GM19023 (cell line): ENCODE data around the gene UNC45A.
A peak's percentile ranks its signal among the peaks of the same experiment; 100 is the strongest.

Experiments used
- ATAC-seq: cut with Tn5 transposase; IDR thresholded peaks from one replicate; pipeline ENCODE4 v1.9.1; 2021; ENCODE audit warnings: mild to moderate bottlenecking, moderate library complexity; ENCODE audit not compliant: unreplicated experiment

The UNC45A gene

DNA sequence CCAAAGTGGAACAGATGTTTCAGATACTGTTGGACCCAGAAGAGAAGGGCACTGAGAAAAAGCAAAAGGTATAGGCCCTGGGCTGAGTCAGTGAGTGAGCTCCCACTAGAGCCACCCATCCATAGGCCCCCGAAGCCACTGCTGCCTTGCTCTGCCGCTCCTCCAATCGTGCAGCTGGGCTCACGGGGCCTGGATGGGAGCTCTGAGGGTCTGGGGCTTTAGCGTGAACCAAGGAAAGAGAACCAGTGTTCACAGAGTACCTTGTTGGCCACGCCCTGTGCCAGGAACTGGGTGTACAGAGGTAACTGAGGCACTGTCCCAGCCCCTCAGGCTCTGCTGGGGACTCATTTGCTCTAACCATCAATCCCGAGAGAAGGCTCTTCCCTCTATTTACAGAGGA is 4.7 kb downstream of the UNC45A start:
- no peak for ATAC-seq

GRCh38 chr15:90941038-90941437 is 6.0 kb downstream of the UNC45A start:
- ATAC-seq: no peak

- no peak for ATAC-seq
Observed at GRCh38 chr15:90942354-90943120, 7.5 kb downstream of the UNC45A start.

DNA sequence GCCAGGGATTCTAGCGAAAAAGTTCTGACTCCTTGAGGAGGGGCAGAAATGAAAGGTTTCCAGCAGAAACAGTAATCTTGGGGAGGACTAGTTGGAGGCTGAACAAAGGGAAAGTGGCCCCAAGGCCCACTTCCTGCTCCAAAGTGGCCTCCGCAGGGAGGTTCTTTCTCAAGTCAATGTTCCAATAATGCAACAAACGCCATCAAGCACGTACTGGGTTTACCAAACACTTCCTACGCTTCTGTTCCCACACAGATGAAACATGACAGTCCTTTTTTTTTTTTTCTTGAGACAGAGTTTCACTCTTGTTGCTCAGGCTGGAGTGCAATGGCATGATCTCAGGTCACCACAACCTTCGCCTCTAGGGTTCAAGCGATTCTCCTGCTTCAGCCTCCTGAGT is 10.0 kb downstream of the UNC45A start:
- no peak for ATAC-seq

DNA sequence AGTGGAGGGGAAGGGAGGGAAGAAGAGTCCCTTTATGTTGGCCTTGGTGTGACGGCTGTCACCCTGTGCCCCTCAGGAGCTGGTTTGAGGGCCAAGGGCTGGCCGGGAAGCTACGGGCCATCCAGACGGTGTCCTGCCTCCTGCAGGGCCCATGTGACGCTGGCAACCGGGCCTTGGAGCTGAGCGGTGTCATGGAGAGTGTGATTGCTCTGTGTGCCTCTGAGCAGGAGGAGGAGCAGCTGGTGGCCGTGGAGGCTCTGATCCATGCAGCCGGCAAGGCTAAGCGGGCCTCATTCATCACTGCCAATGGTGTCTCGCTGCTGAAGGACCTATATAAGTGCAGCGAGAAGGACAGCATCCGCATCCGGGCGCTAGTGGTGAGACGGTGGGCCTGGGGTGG is 11.5 kb downstream of the UNC45A start:
- ATAC-seq: no peak

DNA sequence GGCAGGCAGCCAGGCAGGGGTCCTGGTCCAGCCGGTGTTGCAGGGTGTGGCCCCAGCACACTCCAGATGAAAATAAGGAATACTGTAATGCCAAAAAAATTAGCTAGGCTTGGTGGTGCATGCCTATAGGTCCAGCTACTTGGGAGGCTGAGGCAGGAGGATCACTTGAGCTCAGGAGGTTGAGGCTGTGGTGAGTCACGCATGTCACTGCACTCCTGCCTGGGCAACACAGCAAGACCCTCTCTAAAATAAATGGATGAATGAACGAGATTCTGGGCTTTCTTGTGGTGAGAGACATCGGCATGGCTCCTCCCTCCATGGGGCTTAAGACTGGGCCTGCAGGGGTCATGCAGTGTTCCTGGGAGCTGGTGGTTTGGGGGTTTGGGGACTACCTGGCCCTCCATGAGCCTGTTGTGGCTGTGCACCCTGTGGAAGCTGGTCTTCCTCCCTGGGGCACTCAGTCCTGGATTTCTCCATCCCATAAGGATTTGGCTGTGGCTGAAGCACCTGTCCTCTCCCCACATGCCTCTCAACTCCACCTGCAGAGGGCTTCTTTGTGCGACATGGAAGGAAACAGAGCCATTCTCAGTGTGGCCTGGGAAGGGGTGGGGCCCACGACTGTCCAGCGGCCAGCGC is 12.0 kb downstream of the UNC45A start:
- ATAC-seq: no peak

- no peak for ATAC-seq
Observed at GRCh38 chr15:90947577-90948357, 12.7 kb downstream of the UNC45A start.

DNA sequence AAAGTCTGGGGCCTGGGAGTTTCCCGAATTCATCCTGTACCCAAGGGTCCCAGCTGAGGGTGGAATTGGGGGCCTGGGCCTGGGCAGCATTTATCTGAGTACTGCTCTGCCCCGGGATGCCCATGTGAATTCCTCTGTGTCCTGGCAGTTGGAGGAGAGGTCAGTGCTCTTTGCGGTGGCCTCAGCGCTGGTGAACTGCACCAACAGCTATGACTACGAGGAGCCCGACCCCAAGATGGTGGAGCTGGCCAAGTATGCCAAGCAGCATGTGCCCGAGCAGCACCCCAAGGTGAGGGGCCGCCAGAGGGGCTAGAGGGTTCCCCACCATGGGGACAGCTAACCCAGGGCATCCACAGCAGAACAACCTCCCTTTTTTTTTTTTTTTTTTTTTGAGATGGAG is 13.4 kb downstream of the UNC45A start:
- ATAC-seq: no peak

GRCh38 chr15:90949979-90950675 is 15.0 kb downstream of the UNC45A start:
- no peak for ATAC-seq

- no peak for ATAC-seq
Observed at GRCh38 chr15:90950676-90951075, 15.6 kb downstream of the UNC45A start.

- no peak for ATAC-seq
Observed at GRCh38 chr15:90952901-90953677, 18.0 kb downstream of the UNC45A start.

GRCh38 chr15:90953947-90954711 is 19.0 kb downstream of the UNC45A start:
- ATAC-seq: no peak

DNA sequence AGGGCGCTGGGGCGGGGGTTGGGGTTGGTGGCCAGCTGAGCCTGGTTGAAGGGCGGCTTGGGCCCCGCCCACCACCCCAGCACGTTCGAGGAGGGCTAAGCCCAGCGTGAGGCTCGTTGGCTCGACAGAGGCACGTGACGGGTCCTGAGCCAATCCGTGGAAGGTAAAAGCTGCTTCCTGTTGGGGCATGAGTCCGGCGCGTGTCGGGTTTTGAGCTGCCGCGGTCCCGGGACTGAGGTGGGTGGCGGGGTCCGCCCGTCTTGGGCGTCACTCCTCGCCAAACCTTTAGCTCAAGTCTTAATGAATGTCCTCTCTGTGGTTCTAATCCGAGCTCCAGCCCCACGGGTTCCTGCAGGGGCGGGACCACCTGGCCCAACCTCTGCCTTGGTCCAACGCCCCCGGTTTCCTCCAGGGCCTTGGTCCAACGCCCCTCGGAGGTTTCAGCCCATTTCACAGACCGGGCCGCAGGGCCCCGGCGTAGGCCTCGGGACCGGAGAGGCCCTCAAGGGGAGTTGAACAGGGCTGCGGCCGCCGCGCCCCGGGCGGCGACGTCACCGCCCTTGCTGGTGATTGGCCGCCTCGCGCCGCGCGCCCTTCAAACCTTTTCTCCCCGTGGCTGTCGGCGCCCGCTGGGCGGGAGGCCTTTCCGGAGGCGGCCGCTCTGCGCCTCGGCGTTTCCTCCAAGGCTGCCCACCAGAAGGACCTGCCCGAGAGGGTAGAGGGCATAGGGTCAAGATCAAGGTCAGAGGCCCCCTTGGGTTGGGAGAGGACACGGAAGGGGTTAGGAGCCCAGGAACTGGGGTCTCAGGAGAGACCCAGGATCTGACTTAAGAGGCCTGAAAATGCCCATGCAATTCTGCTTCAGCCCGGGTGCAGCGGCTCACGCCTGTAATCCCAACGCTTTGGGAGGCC is 19.9 kb downstream of the UNC45A start, which contains the start of gene RCCD1:
Gene RCCD1 (plus strand): TSS at position 173 of the 912 bp plus-strand sequence. CDS start 1,851 bp downstream, outside the sequence.
- ATAC-seq: peak; percentile 93

GRCh38 chr15:90955624-90956273 is 20.7 kb downstream of the UNC45A start:
- no peak for ATAC-seq

- no peak for ATAC-seq
Observed at GRCh38 chr15:90956274-90957030, 21.4 kb downstream of the UNC45A start.

GRCh38 chr15:90957031-90957790 is 22.1 kb downstream of the UNC45A start:
- no peak for ATAC-seq

DNA sequence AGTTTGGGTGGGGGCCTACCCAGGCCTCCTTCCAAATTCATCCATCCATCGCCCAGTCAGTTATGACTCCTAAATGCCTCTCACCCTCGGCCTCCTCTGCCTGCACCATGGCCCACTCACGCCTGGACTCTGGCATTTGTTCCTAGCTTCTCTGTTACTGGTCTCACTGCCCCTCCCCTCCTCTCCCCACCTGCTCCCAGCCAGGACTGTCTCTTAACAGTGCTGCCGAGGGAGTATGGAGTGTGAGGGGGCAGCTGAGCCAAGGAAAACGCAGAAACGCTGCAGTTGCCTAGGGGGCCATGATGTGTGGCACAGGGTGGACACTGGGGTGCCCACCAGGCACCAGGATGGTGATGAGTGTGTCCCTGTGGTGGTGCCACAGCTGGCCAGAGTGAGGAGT is 22.7 kb downstream of the UNC45A start:
- no peak for ATAC-seq
